Mucosa of rectum (tissue), 2 donors: ENCODE results near the gene ZNF414.
A peak's percentile ranks its signal among the peaks of the same experiment; 100 is the strongest.
"Not testable (repeated sequence)": the region's sequence is repeated elsewhere in the genome, so short reads cannot be mapped to it uniquely, and the experiment has no call there.

Experiments used
- H3K27ac ChIP-seq, 2 donors: one replicate each; pipeline ENCODE4 v1.7.0; 2013; ENCODE audit warnings: inconsistent platforms in 2 of 2, low read depth in 2 of 2, low read length in 2 of 2
- H3K27me3 ChIP-seq, 2 donors: one replicate each; pipeline ENCODE4 v1.7.0; 2013; ENCODE audit warnings: low read length in 2 of 2; ENCODE audit not compliant: control insufficient read depth in 2 of 2, insufficient read depth in 2 of 2
- H3K36me3 ChIP-seq, 2 donors: one replicate each; pipeline ENCODE4 v1.7.0; 2013; ENCODE audit warnings: low read length in 2 of 2; ENCODE audit not compliant: control insufficient read depth in 2 of 2, insufficient read depth in 2 of 2
- H3K4me1 ChIP-seq, 2 donors: one replicate each; pipeline ENCODE4 v1.7.0; 2013; ENCODE audit warnings: low read length in 2 of 2, mild to moderate bottlenecking in 1 of 2; ENCODE audit not compliant: control insufficient read depth in 2 of 2, insufficient read depth in 2 of 2
- H3K4me3 ChIP-seq, 2 donors: one replicate each; pipeline ENCODE4 v1.7.0; 2013; ENCODE audit warnings: low read length in 2 of 2
- H3K9ac ChIP-seq, 2 donors: one replicate each; pipeline ENCODE4 v1.7.0; 2013; ENCODE audit warnings: low read length in 2 of 2, low read depth in 1 of 2, mild to moderate bottlenecking in 1 of 2
- H3K9me3 ChIP-seq, 2 donors: one replicate each; pipeline ENCODE4 v1.7.0; 2013; ENCODE audit warnings: low read length in 2 of 2; ENCODE audit not compliant: control insufficient read depth in 2 of 2
- donor health status: healthy.
- donor health status: Normal muscosa, but diverticular disease.

ZNF414 gene

DNA sequence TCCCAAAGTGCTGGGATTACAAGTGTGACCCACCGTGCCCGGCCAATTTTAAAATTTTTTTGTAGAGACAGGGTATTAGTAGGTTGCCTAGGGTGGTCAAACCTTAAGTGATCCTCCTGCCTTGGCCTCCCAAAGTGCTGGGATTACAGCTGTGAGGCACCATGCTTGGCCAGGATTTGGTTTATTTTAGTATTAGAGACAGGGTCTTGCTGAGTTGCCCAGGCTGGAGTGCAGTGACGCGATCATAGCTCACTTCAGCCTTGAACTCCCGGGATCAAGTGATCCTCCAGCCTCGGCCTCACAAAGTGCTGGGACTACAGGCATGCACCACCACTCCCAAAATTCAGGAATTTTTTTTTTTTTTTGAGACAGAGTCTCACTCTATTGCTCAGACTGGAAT, 5.4 kb upstream of the ZNF414 start:
- H3K36me3 ChIP-seq, result no peaks in the 10 kb centered on the region
- H3K4me1 ChIP-seq, result peaks cover 2 to 3% of the 10 kb centered on the region in 2 donors
- H3K27ac ChIP-seq, result no peak overlapping the region
- H3K4me3 ChIP-seq, result no peak overlapping the region
- no peaks in the 10 kb centered on the region for H3K27me3 ChIP-seq
- no peaks in the 10 kb centered on the region for H3K9me3 ChIP-seq
- no peak overlapping the region for H3K9ac ChIP-seq

DNA sequence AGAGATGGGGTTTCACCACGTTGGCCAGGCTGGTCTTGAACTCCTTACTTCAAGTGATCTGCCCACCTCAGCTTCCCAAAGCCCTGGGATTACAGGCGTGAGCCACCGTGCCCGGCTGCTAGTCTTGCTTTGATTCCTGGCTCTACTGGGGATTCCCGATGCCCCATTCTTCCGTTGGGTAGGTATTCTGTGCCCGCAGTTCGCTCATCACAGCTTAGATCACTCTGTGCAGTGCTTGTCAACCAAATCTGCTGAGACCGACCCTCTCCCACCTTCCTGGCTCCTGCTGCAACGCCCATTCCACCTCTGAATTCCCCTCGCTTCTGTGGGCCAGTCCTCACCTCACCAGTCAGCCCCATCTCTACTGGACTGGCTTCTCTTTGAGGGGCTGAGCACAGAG, 4.6 kb upstream of the ZNF414 start:
- peaks cover 3 to 6% of the 10 kb centered on the region in 2 donors for H3K4me1 ChIP-seq
- H3K9me3 ChIP-seq, result no peaks in the 10 kb centered on the region
- H3K36me3 ChIP-seq, result no peaks in the 10 kb centered on the region
- no peaks in the 10 kb centered on the region for H3K27me3 ChIP-seq
- no peak overlapping the region for H3K9ac ChIP-seq
- H3K4me3 ChIP-seq, result no peak overlapping the region
- H3K27ac ChIP-seq, result no peak overlapping the region

DNA sequence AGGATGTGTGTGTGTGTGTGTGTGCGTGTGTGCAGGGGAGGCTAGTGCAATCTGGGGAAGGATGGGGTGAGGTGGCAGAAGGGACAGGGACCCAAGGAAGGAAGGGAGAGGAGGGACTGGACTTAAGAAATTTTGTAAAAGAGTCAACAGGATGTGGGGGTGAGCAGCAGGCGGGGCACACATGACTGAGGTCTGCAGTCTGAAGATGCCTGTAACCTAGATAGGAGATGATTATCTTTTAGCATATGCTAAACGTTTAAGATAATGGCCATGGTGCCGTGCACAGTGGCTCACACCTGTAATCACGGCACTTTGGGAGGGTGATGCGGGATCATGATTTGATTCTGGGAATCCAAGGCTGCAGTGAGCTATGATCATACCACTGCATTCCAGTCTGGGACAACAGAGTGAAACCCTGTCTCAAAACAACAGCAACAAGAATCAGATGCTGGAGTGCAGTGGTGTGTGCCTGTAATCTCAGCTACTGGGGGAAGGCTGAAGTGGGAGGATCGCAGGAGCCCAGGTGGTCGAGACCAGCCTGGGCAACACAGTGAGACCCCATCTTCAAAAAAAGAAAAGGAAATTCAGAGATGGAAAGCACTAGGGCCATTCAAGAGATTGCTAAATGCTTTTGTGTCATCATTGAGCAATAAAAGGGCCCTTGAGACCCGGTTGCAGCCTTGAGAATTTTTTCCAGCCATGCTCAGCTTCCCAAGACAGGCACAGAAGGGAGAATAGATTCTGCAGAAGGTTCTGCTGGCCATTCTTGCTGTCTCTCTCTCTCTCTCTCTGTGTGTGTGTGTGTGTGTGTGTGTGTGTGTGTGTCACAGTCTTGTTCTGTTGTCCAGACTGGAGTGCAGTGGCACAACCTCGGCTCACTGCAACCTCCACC, 3.8 kb upstream of the ZNF414 start:
- Histone ChIP-seq H3K27me3 (no peaks in the 10 kb centered on the region), H3K9ac (no peak overlapping the region), H3K9me3 (no peaks in the 10 kb centered on the region), H3K4me1 (peaks cover 10 to 13% of the 10 kb centered on the region in 2 donors), H3K36me3 (no peaks in the 10 kb centered on the region), H3K4me3 (no peak overlapping the region), H3K27ac (peak overlapping the region; percentile 22 to 49)

DNA sequence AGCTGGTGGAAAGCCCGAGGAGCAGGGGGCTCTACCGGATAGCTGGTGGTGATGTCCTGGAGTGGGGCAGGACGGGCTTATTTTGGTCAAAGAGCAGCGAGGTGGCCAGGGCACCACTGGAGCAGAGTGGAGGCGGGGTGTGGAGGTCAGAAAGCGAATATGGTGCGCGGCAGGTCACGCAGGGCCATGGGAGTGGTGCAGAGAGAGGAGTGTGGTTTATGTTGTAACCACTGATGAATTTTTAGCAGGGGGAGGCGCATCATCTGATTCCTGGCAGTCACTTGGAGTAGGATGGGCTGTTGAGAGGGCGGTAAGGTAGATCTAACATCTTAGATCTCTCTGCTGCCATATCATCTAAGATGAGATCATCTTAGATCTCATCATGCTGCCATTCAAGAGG, 1.4 kb upstream of the ZNF414 start:
- Histone ChIP-seq H3K9me3 (no peaks in the 10 kb centered on the region), H3K4me3 (no peak overlapping the region), H3K27me3 (no peaks in the 10 kb centered on the region), H3K4me1 (peaks cover 15 to 21% of the 10 kb centered on the region in 2 donors), H3K36me3 (no peaks in the 10 kb centered on the region), H3K27ac (peak overlapping the region in 1 of 2 donors; percentile 32), H3K9ac (no peak overlapping the region)

DNA sequence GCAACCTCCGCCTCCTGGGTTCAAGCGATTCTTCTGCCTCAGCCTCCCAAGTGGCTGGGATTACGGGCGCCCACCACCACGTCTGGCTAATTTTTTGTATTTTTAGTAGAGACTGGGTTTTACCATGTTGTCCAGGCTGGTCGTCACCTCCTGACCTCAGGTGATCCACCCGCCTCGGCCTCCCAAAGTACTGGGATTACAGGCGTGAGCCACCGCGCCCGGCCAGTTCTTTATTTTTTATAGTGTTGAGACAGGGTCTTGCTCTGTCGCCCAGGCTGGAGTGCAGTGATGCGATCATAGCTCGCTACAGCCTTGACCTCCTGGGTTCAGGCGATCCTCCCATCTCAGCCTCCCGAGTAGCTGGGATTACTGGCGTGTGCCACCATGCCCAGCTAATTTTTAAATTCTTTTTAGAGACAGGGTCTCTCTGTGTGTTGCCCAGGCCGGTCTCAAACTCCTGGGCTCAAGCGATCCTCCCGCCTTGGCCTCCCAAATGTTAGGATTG, 590 bp upstream of the ZNF414 start:
- H3K27me3 ChIP-seq, H3K9me3 ChIP-seq, H3K36me3 ChIP-seq: not testable (repeated sequence)
- H3K27ac ChIP-seq, result peak overlapping the region; percentile 97 to 98
- peak overlapping the region; percentile 47 to 93 for H3K9ac ChIP-seq
- peaks cover 15 to 21% of the 10 kb centered on the region in 2 donors for H3K4me1 ChIP-seq
- H3K4me3 ChIP-seq, result peak overlapping the region; percentile 72 to 91

DNA sequence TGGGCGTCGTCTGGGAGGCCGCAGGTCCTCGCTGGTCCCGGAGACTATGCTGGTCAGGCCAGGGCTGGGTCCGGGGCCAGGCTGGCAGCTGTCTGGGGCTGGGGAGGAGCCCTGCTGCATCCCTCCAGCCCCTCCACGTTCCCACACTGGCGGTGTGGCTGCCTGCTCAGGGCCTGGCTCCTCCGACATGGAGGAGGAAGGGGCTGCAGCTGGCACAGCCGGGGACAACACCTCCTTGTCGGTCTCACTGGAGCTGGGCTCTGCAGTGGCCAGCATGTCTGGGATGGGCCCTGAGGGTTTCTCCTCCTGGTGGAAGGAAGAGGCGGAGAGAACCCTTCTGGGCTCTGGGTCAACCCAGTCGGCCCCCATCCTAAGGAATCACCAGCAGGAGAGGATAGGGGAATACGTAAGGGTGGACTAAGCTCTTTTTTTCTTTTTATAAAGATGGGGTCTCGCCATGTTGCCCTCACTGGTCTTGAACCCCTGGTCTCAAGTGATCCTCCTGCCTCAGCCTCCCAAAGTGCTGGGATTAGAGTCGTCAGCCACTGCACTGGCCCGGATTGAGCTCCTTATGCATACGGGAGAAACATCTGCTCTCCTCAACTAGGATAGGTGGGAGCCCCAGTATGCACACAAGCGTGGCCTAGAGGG, 806 bp downstream of the ZNF414 start:
- H3K27me3 ChIP-seq, result no peaks in the 10 kb centered on the region
- peak overlapping the region; percentile 80 to 93 for H3K9ac ChIP-seq
- H3K4me3 ChIP-seq, result peak overlapping the region; percentile 72 to 91
- no peaks in the 10 kb centered on the region for H3K9me3 ChIP-seq
- peak overlapping the region; percentile 97 to 98 for H3K27ac ChIP-seq
- H3K36me3 ChIP-seq, result no peaks in the 10 kb centered on the region
- peaks cover 15 to 21% of the 10 kb centered on the region in 2 donors for H3K4me1 ChIP-seq

DNA sequence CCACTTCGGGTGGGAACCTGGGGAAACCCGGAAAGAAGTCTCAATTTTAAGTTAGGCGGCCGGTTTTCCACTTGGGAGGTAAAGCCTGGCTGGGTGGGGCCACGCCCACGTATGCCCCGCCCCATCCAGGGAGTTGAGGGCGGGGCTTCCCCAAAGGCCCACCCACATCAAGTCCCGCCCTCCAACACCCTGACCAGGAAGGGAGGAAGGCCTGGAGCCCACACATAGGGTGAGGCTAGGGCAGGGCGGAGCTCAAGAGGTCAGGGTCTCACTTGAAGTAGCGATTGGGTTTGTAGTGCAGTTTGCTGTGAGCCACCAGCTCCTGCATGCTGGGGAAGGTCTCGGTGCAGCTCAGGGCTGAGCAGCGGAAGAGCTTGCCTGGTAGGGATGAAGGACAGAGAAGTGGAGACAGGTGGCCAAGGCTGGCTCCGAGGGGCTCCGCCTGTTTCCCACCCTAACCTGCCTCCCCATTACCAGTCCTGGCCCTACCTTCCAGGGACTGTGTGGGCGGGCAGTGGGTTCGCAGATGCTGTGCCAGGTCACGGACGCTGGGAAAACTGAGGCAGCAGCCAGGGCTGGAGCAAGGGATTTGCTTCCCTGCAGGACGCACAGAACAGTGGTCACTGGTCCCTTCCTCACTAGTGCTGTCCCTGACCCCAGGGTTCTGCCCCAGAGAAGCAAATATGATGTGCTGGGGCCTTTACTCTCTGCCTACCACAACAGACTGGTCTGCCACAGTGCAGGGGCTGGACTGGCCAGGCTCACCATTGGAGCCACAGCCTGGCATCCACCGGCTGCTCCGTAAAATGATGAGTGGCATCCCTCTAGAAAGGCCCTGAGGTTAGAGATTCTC, 1.6 kb downstream of the ZNF414 start:
- Histone ChIP-seq H3K36me3 (no peaks in the 10 kb centered on the region), H3K4me1 (peaks cover 13 to 21% of the 10 kb centered on the region in 2 donors), H3K27ac (peak overlapping the region in 1 of 2 donors; percentile 98), H3K27me3 (no peaks in the 10 kb centered on the region), H3K9me3 (no peaks in the 10 kb centered on the region), H3K9ac (peak overlapping the region in 1 of 2 donors; percentile 93), H3K4me3 (no peak overlapping the region)

DNA sequence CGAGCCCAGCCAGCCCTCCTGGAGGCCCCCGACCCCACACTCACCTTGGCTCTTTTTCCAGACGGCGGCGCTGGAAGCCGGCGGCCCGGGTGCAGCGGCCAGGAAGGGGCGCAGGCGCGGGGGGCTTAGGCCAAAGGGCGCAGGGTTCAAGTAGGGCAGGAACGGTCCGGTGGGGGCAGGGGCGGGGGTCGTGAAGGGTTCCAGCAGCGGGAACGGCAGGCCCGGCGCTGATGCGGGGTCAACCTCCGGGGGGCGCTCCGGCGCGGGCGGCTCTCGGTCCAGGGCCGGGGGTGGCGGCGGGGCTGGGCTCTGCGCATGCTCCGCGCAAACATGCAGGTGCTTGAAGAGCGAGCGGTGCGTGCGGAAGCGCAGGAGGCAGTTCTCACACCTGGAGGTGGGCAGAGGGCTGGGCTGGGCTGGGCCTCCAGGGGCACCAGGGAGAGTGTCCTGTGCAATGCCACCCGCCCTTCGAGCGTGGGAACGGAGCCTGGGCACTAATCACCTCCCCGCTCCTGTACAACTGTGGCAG, 2.3 kb downstream of the ZNF414 start:
- Histone ChIP-seq H3K27ac (peak overlapping the region in 1 of 2 donors; percentile 98), H3K9me3 (no peaks in the 10 kb centered on the region), H3K4me3 (no peak overlapping the region)

DNA sequence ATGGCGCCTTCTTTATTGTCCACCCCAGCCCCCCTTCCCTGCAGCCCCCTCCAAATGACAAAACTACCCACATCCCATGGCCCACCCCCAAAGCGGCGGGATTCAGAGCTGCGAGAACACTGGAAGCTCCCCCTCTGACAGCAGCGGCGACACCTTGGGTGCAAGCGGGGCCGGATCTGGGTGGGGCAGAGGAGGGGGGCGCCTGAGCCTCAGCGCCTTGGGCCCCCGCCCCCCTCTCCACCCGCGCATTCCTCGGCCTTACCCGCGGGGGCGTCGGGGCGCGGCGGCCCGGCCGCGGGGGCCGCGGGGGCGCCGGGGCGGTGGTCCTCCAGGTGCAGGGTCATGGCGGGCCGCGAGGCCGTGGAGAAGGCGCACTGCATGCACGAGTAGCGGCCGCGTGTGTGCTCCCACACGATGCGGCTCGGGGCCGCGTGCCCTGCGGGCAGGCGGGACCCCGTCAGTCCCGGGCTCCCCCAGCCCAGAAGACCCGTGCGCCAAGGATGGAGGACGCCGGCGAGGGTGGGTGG, 3.3 kb downstream of the ZNF414 start:
- H3K4me3 ChIP-seq, result no peak overlapping the region
- H3K4me1 ChIP-seq, result peaks cover 17 to 27% of the 10 kb centered on the region in 2 donors
- H3K27me3 ChIP-seq, result no peaks in the 10 kb centered on the region
- no peak overlapping the region for H3K9ac ChIP-seq
- no peaks in the 10 kb centered on the region for H3K9me3 ChIP-seq
- no peak overlapping the region for H3K27ac ChIP-seq
- H3K36me3 ChIP-seq, result no peaks in the 10 kb centered on the region

More for the DNA sequence above, 2.3 kb downstream of the ZNF414 start:
- no peaks in the 10 kb centered on the region for H3K27me3 ChIP-seq
- H3K36me3 ChIP-seq, result no peaks in the 10 kb centered on the region
- no peak overlapping the region for H3K9ac ChIP-seq
- peaks cover 13 to 21% of the 10 kb centered on the region in 2 donors for H3K4me1 ChIP-seq
